DMS53 treated with DMSO at 0.1 percent for 48 hours (cell line): ENCODE results near the gene HDAC7.
"Not testable (repeated sequence)": the region's sequence is repeated elsewhere in the genome, so short reads cannot be mapped to it uniquely, and the experiment has no call there.

Experiments used
- DNase-seq: peaks from one replicate; lab custom pipeline; 2025; ENCODE audit not compliant: unreplicated experiment; lab: John Stamatoyannopoulos, UW

HDAC7 gene

GRCh38 chr12:47813511-47814196 lies 6.0 kb downstream of the HDAC7 start:
- DNase-seq = no peak

GRCh38 chr12:47812797-47813510 lies 6.7 kb downstream of the HDAC7 start:
- peak; percentile 31 for DNase-seq

GRCh38 chr12:47811581-47812484 lies 7.9 kb downstream of the HDAC7 start:
- DNase-seq = no peak

- no peak for DNase-seq
Observed at GRCh38 chr12:47811072-47811396, 8.7 kb downstream of the HDAC7 start.

GRCh38 chr12:47809518-47809917 lies 10.2 kb downstream of the HDAC7 start:
- DNase-seq = not testable (repeated sequence)

- DNase-seq = peak; percentile 17
Observed at GRCh38 chr12:47808574-47809365, 10.9 kb downstream of the HDAC7 start.

- peak; percentile 85 for DNase-seq
Observed at GRCh38 chr12:47808050-47808449, 11.7 kb downstream of the HDAC7 start.

GRCh38 chr12:47807338-47807737 lies 12.4 kb downstream of the HDAC7 start:
- no peak for DNase-seq

GRCh38 chr12:47805417-47805816 lies 14.3 kb downstream of the HDAC7 start:
- DNase-seq = no peak

GRCh38 chr12:47804171-47804570 lies 15.5 kb downstream of the HDAC7 start:
- DNase-seq = no peak

GRCh38 chr12:47803191-47803875 lies 16.4 kb downstream of the HDAC7 start:
- DNase-seq = no peak

- DNase-seq = no peak
Observed at GRCh38 chr12:47802312-47802711, 17.4 kb downstream of the HDAC7 start.

- no peak for DNase-seq
Observed at GRCh38 chr12:47801904-47802246, 17.8 kb downstream of the HDAC7 start.

GRCh38 chr12:47801170-47801903 lies 18.4 kb downstream of the HDAC7 start:
- DNase-seq = no peak

GRCh38 chr12:47800582-47800981 lies 19.1 kb downstream of the HDAC7 start:
- DNase-seq = no peak

- DNase-seq = no peak
Observed at GRCh38 chr12:47799357-47799955, 20.2 kb downstream of the HDAC7 start.

- DNase-seq = no peak
Observed at GRCh38 chr12:47798382-47798948, 21.2 kb downstream of the HDAC7 start.

- DNase-seq = no peak
Observed at GRCh38 chr12:47797441-47797840, 22.3 kb downstream of the HDAC7 start.

GRCh38 chr12:47795814-47796411 lies 23.8 kb downstream of the HDAC7 start:
- no peak for DNase-seq
